Measurements from ENCODE around the gene PLCE1.

PLCE1 gene

GRCh38 chr10:94000638-94001415 is 7.1 kb downstream of the PLCE1 start:
- H3K4me3 ChIP-seq (ENCODE audit: low read depth, low read length) = no peak overlapping the region
- TF ChIP-seq CTCF (IDR thresholded peaks at IDR 0.05; ENCODE audit: borderline replicate concordance, insufficient read depth, low read depth, low read length) = no peak

GRCh38 chr10:94001416-94001810 is 7.7 kb downstream of the PLCE1 start:
- no peak for TF ChIP-seq CTCF (IDR thresholded peaks at IDR 0.05; ENCODE audit: borderline replicate concordance, insufficient read depth, low read depth, low read length)

DNA sequence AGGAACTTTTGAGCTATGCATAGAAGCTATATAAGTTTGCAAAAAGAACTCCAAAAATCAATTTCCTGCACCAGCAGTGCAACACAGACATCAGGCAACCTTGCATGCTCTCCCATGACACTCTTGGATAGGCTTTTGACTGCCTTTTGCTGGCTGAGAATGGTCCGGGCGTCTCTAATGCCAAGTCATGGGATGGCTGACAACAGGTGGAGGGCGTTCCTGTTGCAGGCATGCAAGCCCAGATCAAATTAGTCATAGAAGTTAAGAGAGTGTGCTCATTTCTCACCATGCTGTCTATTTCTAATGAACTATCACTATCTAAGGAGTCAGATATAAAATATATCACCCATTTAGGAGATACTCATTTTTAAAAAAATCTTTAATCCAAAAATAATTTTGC is 8.4 kb downstream of the PLCE1 start:
- H3K4me3 ChIP-seq (ENCODE audit: low read depth, low read length) = no peak overlapping the region
- TF ChIP-seq CTCF (IDR thresholded peaks at IDR 0.05; ENCODE audit: borderline replicate concordance, insufficient read depth, low read depth, low read length) = no peak

More at GRCh38 chr10:94001416-94001810, 7.7 kb downstream of the PLCE1 start:
- H3K4me3 ChIP-seq (ENCODE audit: low read depth, low read length) = no peak overlapping the region

GRCh38 chr10:94003488-94003887 is 9.8 kb downstream of the PLCE1 start:
- TF ChIP-seq CTCF (IDR thresholded peaks at IDR 0.05; ENCODE audit: borderline replicate concordance, insufficient read depth, low read depth, low read length) = no peak
- H3K4me3 ChIP-seq (ENCODE audit: low read depth, low read length) = no peak overlapping the region

- no peak for TF ChIP-seq CTCF (IDR thresholded peaks at IDR 0.05; ENCODE audit: borderline replicate concordance, insufficient read depth, low read depth, low read length)
- no peak overlapping the region for H3K4me3 ChIP-seq (ENCODE audit: low read depth, low read length)
Observed at GRCh38 chr10:94005050-94005449, 11.3 kb downstream of the PLCE1 start.

DNA sequence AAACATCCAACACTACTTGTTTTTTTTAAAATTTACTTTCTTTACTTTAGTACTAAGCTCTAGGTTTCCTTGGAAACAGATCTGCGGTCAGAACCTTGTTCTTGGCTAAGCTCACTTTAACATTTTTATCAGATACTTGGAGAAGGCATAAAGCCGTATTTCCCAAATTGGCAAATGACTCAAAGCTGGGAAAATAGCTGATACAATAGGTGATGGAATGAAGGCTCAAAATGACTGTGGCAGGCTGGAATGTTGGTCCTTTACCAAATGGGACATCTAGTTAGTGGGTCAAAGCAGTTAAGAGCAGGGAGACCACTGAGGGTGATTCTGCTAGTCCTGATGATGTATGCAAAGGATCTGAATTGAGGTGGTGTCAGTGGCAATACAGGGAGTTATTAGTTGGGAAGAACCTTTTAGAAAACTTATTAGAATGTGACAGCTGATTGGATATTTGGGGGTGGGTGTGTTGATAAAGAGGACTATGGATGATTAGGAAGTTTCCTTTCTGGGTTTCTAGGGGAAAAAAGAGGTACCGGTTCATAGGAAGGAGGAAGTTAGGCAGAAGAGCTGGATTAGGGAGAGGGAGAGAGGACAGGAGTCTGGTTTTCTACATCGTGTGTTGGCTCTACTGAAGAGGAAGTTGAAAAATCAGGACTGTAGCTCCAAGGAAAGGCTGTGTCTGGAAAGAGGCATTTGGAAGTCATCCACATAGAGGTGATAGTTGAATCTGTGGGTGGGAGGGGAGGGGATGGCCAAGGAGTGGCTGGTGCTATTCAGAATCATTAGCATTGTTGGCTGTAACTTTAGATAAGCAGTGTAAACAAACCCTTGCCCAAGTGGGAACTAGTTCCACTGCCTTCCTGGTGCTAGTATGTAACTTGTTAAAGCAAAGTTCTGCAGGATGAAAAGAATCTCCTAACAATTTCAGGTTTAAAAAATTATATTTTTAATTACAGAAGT is 13.1 kb downstream of the PLCE1 start:
- TF ChIP-seq CTCF (IDR thresholded peaks at IDR 0.05; ENCODE audit: borderline replicate concordance, insufficient read depth, low read depth, low read length) = no peak
- H3K4me3 ChIP-seq (ENCODE audit: low read depth, low read length) = no peak overlapping the region

All from GM12875 (cell line).